HL-60 (cell line): ENCODE results near the gene ATP5PO.

Source experiments
- GABPA ChIP-seq: IDR thresholded peaks from 2 replicates; pipeline ENCODE4 v1.6.1; 2012; ENCODE audit warnings: low read depth
- POLR2AphosphoS5 ChIP-seq: IDR thresholded peaks from 2 replicates; pipeline ENCODE4 v1.6.1; 2012; ENCODE audit warnings: low read depth
- TF ChIP-seq, protein P1 (sequence below): IDR thresholded peaks from 2 replicates; pipeline ENCODE4 v1.6.1; 2012; ENCODE audit warnings: low read depth; ENCODE audit not compliant: insufficient replicate concordance
- TF ChIP-seq, protein P2 (sequence below): IDR thresholded peaks from one replicate; pipeline ENCODE4 v1.5.1; 2011; ENCODE audit warnings: low read length, control low read depth, inconsistent platforms; ENCODE audit not compliant: insufficient read depth

DNA sequence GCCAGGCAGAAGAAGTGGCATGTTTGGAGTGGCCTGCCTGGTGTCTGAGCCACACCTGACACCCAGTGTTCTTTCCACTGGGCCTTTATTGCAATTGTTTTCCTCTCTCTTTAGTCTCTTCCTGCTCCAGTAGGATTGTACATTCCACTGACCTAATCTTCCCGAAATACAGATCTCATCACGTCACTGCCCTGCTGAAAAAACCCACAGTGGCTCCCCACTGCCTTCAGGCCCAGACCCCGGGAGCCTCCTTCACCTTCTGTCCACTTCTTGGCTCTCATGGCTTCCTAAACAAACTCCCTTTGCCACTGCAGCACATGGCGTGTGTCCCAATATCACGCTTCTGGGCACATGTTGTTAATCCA is 25.3 kb upstream of the ATP5PO start:
- TF ChIP-seq POLR2AphosphoS5 (no peak), GABPA (no peak)
- TF ChIP-seq, protein P1, sequence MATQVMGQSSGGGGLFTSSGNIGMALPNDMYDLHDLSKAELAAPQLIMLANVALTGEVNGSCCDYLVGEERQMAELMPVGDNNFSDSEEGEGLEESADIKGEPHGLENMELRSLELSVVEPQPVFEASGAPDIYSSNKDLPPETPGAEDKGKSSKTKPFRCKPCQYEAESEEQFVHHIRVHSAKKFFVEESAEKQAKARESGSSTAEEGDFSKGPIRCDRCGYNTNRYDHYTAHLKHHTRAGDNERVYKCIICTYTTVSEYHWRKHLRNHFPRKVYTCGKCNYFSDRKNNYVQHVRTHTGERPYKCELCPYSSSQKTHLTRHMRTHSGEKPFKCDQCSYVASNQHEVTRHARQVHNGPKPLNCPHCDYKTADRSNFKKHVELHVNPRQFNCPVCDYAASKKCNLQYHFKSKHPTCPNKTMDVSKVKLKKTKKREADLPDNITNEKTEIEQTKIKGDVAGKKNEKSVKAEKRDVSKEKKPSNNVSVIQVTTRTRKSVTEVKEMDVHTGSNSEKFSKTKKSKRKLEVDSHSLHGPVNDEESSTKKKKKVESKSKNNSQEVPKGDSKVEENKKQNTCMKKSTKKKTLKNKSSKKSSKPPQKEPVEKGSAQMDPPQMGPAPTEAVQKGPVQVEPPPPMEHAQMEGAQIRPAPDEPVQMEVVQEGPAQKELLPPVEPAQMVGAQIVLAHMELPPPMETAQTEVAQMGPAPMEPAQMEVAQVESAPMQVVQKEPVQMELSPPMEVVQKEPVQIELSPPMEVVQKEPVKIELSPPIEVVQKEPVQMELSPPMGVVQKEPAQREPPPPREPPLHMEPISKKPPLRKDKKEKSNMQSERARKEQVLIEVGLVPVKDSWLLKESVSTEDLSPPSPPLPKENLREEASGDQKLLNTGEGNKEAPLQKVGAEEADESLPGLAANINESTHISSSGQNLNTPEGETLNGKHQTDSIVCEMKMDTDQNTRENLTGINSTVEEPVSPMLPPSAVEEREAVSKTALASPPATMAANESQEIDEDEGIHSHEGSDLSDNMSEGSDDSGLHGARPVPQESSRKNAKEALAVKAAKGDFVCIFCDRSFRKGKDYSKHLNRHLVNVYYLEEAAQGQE = no peak
- TF ChIP-seq, protein P2, sequence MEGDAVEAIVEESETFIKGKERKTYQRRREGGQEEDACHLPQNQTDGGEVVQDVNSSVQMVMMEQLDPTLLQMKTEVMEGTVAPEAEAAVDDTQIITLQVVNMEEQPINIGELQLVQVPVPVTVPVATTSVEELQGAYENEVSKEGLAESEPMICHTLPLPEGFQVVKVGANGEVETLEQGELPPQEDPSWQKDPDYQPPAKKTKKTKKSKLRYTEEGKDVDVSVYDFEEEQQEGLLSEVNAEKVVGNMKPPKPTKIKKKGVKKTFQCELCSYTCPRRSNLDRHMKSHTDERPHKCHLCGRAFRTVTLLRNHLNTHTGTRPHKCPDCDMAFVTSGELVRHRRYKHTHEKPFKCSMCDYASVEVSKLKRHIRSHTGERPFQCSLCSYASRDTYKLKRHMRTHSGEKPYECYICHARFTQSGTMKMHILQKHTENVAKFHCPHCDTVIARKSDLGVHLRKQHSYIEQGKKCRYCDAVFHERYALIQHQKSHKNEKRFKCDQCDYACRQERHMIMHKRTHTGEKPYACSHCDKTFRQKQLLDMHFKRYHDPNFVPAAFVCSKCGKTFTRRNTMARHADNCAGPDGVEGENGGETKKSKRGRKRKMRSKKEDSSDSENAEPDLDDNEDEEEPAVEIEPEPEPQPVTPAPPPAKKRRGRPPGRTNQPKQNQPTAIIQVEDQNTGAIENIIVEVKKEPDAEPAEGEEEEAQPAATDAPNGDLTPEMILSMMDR = no peak
